GM18520 (cell line): ENCODE results near the gene BZW1.
A peak's percentile ranks its signal among the peaks of the same experiment; 100 is the strongest.

ENCODE experiments used
- ATAC-seq: cut with Tn5 transposase; IDR thresholded peaks from one replicate; pipeline ENCODE4 v1.9.1; 2021; ENCODE audit not compliant: unreplicated experiment

BZW1 gene

GRCh38 chr2:200828572-200829257 is 17.0 kb downstream of the BZW1 start:
- ATAC-seq, result no peak

GRCh38 chr2:200829258-200829655 is 17.5 kb downstream of the BZW1 start:
- no peak for ATAC-seq

- no peak for ATAC-seq
Observed at GRCh38 chr2:200834701-200835100, 23.0 kb downstream of the BZW1 start.

- ATAC-seq, result no peak
Observed at GRCh38 chr2:200839513-200839912, 27.8 kb downstream of the BZW1 start.

- ATAC-seq, result no peak
Observed at GRCh38 chr2:200843993-200844948, 32.6 kb downstream of the BZW1 start.

GRCh38 chr2:200845194-200845593 is 33.5 kb downstream of the BZW1 start:
- no peak for ATAC-seq

GRCh38 chr2:200845669-200846325 is 34.1 kb downstream of the BZW1 start:
- no peak for ATAC-seq

- no peak for ATAC-seq
Observed at GRCh38 chr2:200847269-200847668, 35.6 kb downstream of the BZW1 start.

- ATAC-seq, result no peak
Observed at GRCh38 chr2:200847939-200848338, 36.2 kb downstream of the BZW1 start.

GRCh38 chr2:200850512-200851256 is 39.0 kb downstream of the BZW1 start:
- ATAC-seq, result no peak

GRCh38 chr2:200851398-200852248 is 39.9 kb downstream of the BZW1 start:
- no peak for ATAC-seq

- no peak for ATAC-seq
Observed at GRCh38 chr2:200852605-200853004, 40.9 kb downstream of the BZW1 start.

GRCh38 chr2:200856806-200857205 is 45.1 kb downstream of the BZW1 start:
- no peak for ATAC-seq

GRCh38 chr2:200860092-200860795 is 48.5 kb downstream of the BZW1 start:
- no peak for ATAC-seq

GRCh38 chr2:200861617-200862155 is 50.0 kb downstream of the BZW1 start:
- ATAC-seq, result no peak

- ATAC-seq, result no peak
Observed at GRCh38 chr2:200862532-200863000, 50.9 kb downstream of the BZW1 start.

GRCh38 chr2:200863782-200864175 is 52.1 kb downstream of the BZW1 start:
- peak; percentile 3 for ATAC-seq

GRCh38 chr2:200864176-200865034 is 52.7 kb downstream of the BZW1 start, which contains the start of gene CLK1:
CLK1 (minus strand) TSS chr2:200864658; CDS start chr2:200861862, 2,796 bp downstream.
- ATAC-seq, result peak; percentile 83
